Transverse colon (tissue), 3 donors: ENCODE data around the gene FLACC1.

Source experiments
- POLR2A ChIP-seq: fragments of 450-650 bp; IDR thresholded peaks from one replicate; pipeline ENCODE4 v1.6.1; 2016; ENCODE audit warnings: antibody characterized with exemption, mild to moderate bottlenecking, moderate library complexity
- TF ChIP-seq, protein P1 (sequence below), 5 experiments: fragments of 200-600 bp in 3 of 5; fragments of 450-650 bp in 2 of 5; sonication (generic) in 3 of 5; IDR thresholded peaks; 1 replicate in 2 of 5; 2 replicates in 3 of 5; pipeline ENCODE4 v1.5.1; 2016 to 2017; ENCODE audit warnings: antibody characterized with exemption in 5 of 5, inconsistent platforms in 3 of 5, mild to moderate bottlenecking in 2 of 5, moderate library complexity in 1 of 5

DNA sequence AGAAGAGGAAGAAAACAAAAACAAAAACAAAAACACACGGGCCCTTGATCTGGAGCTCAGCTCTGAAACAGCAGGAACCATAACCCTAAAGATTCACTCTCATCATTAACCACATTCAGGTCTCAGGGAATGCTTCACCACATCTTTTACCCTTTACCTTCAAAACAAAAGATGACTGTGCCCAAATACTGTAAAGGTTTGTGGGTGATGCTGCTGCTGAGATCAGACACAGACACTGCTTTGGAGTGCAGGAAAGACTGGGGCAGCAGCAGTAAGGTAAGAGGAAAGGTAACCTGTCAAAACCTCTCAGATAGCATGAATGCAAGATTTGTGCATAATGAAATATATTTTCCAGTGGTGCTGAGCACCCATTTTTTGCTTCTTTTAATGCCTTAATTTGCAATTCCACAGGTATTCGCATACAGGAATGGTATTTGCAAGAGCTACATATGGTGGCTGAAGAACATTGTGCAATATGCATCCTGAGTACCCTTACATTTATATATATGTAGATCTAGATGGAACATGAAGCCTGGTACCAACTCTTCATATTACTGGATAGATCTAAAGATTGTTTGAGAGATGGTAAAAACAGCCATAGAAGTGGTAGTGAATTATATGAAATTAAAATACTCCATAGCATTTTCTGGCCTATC, 4.1 kb upstream of the FLACC1 start:
- TF ChIP-seq, protein P1, sequence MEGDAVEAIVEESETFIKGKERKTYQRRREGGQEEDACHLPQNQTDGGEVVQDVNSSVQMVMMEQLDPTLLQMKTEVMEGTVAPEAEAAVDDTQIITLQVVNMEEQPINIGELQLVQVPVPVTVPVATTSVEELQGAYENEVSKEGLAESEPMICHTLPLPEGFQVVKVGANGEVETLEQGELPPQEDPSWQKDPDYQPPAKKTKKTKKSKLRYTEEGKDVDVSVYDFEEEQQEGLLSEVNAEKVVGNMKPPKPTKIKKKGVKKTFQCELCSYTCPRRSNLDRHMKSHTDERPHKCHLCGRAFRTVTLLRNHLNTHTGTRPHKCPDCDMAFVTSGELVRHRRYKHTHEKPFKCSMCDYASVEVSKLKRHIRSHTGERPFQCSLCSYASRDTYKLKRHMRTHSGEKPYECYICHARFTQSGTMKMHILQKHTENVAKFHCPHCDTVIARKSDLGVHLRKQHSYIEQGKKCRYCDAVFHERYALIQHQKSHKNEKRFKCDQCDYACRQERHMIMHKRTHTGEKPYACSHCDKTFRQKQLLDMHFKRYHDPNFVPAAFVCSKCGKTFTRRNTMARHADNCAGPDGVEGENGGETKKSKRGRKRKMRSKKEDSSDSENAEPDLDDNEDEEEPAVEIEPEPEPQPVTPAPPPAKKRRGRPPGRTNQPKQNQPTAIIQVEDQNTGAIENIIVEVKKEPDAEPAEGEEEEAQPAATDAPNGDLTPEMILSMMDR (IDR thresholded peaks at IDR 0.05) = no peak
- no peak for TF ChIP-seq POLR2A
